NCI-H2107 (cell line): ENCODE measurements around the gene MISFA.
"Not testable (repeated sequence)": the region's sequence is repeated elsewhere in the genome, so short reads cannot be mapped to it uniquely, and the experiment has no call there.

Source experiments
- DNase-seq: peaks from one replicate; lab custom pipeline; 2025; lab: John Stamatoyannopoulos, UW

The MISFA gene

GRCh38 chr11:18618342-18619025 is 18.9 kb downstream of the MISFA start:
- no peak for DNase-seq

DNA sequence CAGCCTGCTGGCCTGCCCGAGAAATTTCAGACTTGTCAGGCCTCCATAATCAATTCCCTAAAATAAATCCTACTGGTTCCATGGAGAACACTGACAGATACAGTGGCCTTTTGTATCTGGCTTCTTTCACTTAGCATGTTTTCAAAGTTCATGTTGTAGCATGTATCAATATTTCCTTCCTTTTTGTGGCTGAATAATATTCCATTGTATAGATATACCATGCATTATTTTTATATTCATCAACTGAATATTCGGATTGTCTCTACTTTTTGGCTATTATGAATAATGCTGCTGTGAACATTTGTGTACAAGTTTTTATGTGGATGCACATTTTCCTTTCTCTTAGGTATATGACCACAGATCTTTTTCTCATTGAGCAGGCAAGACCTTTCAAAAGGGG is 24.1 kb downstream of the MISFA start:
- no peak for DNase-seq

DNA sequence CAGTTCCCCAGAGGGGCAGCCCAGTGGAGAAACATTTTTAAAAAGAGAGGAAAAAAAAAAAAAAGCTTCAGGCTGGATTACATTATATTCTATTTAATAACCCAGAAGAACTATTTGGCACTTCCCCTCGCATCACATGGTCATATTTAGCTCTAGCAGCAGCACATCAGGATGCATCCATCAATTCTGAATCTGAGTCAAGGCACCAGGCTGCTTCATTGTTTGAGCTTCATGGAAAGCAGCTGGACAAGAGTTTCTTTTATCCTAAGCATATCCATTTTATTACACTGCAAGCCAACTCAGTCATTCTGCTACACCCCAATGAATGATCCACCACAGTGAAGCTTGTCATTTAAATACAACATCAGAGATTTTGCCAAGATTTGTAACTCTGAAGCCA is 24.6 kb downstream of the MISFA start:
- DNase-seq: no peak

DNA sequence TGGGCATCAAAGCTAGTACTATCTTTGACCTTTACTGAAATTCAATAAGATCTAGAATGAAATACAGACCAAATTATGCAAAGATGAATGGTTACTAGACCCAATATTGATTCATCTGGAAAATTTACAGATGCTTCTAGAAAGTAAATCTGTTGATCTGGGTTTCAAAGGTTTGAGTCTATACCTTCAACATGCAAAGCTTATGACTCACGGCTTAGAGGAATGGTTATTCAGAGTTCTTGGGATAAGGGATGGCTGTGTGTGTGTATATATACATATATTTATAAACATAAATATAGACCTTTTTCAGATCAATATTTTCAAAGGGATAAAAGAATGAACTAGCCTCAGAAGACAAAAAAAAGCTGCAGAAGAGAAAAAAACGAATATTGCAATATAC is 33.3 kb downstream of the MISFA start:
- DNase-seq: no peak

GRCh38 chr11:18633256-18634139 is 33.9 kb downstream of the MISFA start:
- no peak for DNase-seq

GRCh38 chr11:18634140-18635032 is 34.8 kb downstream of the MISFA start, which contains the start of gene SPTY2D1:
Gene SPTY2D1, minus strand, starts transcription at chr11:18634342. Its CDS starts 85 bp downstream, at chr11:18634257.
- DNase-seq: peak; percentile 94

DNA sequence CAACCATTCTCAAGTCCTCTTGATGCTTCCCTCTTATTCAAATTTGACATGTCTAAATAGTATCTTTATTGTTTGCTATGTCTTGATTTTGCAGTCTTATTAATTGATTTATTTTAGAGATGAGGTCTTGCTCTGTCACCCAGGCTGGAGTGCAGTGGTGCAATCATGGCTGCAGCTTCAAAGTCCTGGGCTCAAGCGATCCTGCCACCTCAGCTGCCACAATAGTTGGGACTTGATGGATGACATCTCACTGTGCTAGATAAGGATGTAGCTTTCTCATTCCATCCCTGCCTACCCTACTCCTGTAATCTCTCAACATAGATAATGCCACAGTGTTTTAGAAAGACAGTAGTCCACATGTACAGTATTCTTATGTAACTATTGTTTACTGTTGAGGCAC is 42.1 kb downstream of the MISFA start:
- no peak for DNase-seq

DNA sequence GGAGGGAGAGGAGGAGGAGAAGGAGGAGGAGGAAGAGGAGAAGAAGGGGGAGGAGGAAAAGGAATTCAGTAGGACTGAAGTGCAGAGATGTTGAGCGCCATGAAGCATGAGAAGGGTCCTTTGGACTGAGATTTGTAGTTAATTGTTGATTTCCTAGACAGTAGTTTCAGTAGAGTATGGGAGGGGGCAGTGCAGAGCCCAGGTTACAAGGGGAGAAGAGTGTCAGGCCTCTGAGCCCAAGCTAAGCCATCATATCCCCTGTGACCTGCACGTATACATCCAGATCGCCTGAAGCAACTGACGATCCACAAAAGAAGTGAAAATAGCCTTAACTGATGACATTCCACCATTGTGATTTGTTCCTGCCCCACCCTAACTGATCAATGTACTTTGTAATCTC is 43.4 kb downstream of the MISFA start:
- DNase-seq: not testable (repeated sequence)

DNA sequence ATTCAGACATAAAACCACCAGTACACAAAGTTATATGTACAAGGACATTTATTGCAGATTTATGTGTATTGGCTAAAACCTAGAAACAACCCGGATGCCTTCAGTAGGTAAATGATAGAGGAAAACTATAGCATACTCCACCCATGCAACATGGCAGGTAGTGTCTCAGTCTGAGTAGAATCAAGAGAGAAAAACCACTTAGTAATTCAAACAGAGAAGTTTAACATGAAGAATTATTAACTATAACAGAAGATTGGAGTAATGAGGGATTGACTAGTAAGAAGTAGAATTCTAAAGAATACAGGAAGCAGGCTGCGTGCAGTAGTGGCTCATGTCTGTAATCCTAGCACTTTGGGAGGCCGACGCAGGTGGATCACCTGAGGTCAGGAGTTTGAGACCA is 50.8 kb downstream of the MISFA start:
- no peak for DNase-seq

DNA sequence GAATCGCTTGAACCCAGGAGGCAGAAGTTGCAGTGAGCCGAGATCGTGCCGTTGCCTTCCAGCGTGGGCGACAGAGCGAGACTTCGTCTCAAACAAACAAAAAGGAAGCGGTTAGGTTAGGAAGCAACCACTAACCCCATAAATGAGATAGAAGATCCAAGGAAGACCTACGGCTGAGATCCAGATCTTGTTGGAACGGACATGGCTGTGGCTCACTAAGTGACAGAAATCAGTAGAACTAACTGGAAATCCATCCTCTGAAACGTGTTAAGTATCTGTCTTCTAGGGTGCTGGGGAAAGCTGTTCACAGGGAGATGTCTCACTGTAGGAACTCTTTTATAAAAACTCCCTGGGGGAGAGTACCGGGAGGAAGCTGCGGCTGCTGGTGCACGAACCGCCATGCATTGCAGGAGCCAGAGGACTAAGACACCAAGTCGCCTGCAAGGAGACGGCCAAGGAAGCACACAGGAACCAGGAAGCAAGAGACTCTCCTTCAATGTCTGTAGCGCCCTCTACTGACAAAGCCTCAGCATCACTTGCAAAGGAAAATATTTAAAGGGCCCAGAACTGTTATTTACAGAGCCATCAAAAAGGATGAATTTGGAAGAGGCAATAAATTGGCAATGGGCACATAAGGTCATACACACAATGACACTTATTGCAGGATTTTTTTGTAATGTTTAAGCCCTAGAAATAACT is 51.4 kb downstream of the MISFA start:
- no peak for DNase-seq
